Measurements from ENCODE around the gene PBX4.

GRCh38 chr19:19637523-19638251, 19.2 kb upstream of the PBX4 start:
- no peak for TF ChIP-seq POLR2AphosphoS5 (IDR thresholded peaks at IDR 0.05; ENCODE audit: low read depth, low read length)
- no peak for TF ChIP-seq POLR2A (IDR thresholded peaks at IDR 0.05; ENCODE audit: low read depth, low read length)
